Mucosa of descending colon (tissue), 3 donors: Measurements from ENCODE around the gene HBA1. TPM values are rescaled to one million over a fixed set of nuclear protein-coding genes. Genes with fewer than 3 reads are reported as not detected.
"Not testable (repeated sequence)": the region's sequence is repeated elsewhere in the genome, so short reads cannot be mapped to it uniquely, and the experiment has no call there.

Experiments
- ATAC-seq: fragments of 200-7000 bp; cut with Tn5 transposase; one replicate; pipeline ENCODE4 v1.9.1; 2020; ENCODE audit warnings: mild to moderate bottlenecking, moderate library complexity
- DNase-seq, 3 donors: peaks; one replicate each; pipeline ENCODE4 v3.0.0-alpha.2; 2020
- H3K36me3 ChIP-seq: fragments of 200-600 bp; one replicate; pipeline ENCODE4 v1.8.0; 2021; ENCODE audit warnings: low read depth, mild to moderate bottlenecking
- H3K4me1 ChIP-seq: fragments of 200-600 bp; one replicate; pipeline ENCODE4 v1.8.0; 2021; ENCODE audit warnings: low read depth, mild to moderate bottlenecking
- H3K4me3 ChIP-seq: fragments of 200-600 bp; one replicate; pipeline ENCODE4 v1.8.0; 2021; ENCODE audit warnings: mild to moderate bottlenecking
- H3K9me3 ChIP-seq: fragments of 200-600 bp; one replicate; pipeline ENCODE4 v1.8.0; 2021; ENCODE audit warnings: mild to moderate bottlenecking
- intact Hi-C, 2 donors: fragments of 100-400 bp; cut with DNase I in 1 of 2; cut with micrococcal nuclease in 1 of 2; formaldehyde crosslinking; loops; one replicate each; pipeline versions ENCODE4 v1.11.0 to v1.11.1; 2022; cut with DNase I, micrococcal nuclease
- total RNA-seq, 3 donors: library from RNA; stranded (reverse); fragmentation: NEBNext Ultra II Directional in 2 of 3; extraction: Animal tissue kit (Norgen Biotek cat#: 25700) in 2 of 3; gene quantifications; one replicate each; pipeline versions ENCODE4 v1.2.1 to v1.2.4, GENCODE V29; 2021 to 2023
- TF ChIP-seq, protein P1 (sequence below): fragments of 200-600 bp; IDR thresholded peaks from one replicate; pipeline ENCODE4 v1.8.0; 2022; ENCODE audit warnings: antibody characterized with exemption, mild to moderate bottlenecking
- donor health status: DM: no; HTN: no; CAD: no; lungs with moderate emphysema.
- donor health status: DM: no; HTN: no; CAD: no.
- donor health status: DM: no; HTN: yes; CAD: no.

Gene HBA1
- total RNA-seq, 3 donors from 2014 or later: 4.3 to 8.5 TPM; not detected in 1

DNA sequence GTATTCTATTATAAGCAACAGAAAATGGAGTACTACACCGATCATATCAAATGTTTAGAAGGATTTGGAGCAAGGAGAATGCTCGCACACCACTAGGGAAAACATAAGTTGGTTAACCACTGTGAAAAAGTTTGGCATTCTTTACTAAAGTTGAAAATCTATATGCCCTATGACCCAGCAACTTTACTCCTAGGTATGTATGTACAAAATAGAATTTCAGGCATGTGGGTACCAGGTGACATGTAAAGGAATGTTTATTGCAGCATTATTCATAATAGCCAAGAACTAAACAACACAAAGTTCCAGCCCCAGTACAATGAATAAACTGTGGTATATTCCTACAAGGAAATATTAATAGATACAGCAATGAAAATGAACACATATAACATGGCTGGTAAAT, 29.8 kb upstream of the HBA1 start:
- H3K9me3 ChIP-seq: no peaks in the 10 kb centered on the region
- TF ChIP-seq, protein P1, sequence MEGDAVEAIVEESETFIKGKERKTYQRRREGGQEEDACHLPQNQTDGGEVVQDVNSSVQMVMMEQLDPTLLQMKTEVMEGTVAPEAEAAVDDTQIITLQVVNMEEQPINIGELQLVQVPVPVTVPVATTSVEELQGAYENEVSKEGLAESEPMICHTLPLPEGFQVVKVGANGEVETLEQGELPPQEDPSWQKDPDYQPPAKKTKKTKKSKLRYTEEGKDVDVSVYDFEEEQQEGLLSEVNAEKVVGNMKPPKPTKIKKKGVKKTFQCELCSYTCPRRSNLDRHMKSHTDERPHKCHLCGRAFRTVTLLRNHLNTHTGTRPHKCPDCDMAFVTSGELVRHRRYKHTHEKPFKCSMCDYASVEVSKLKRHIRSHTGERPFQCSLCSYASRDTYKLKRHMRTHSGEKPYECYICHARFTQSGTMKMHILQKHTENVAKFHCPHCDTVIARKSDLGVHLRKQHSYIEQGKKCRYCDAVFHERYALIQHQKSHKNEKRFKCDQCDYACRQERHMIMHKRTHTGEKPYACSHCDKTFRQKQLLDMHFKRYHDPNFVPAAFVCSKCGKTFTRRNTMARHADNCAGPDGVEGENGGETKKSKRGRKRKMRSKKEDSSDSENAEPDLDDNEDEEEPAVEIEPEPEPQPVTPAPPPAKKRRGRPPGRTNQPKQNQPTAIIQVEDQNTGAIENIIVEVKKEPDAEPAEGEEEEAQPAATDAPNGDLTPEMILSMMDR: no peak
- H3K4me3 ChIP-seq: no peak overlapping the region
- no peaks in the 10 kb centered on the region for H3K4me1 ChIP-seq
- H3K36me3 ChIP-seq: no peaks in the 10 kb centered on the region
- intact Hi-C loops: no loop called here
- DNase-seq: no peak
- no peak for ATAC-seq

DNA sequence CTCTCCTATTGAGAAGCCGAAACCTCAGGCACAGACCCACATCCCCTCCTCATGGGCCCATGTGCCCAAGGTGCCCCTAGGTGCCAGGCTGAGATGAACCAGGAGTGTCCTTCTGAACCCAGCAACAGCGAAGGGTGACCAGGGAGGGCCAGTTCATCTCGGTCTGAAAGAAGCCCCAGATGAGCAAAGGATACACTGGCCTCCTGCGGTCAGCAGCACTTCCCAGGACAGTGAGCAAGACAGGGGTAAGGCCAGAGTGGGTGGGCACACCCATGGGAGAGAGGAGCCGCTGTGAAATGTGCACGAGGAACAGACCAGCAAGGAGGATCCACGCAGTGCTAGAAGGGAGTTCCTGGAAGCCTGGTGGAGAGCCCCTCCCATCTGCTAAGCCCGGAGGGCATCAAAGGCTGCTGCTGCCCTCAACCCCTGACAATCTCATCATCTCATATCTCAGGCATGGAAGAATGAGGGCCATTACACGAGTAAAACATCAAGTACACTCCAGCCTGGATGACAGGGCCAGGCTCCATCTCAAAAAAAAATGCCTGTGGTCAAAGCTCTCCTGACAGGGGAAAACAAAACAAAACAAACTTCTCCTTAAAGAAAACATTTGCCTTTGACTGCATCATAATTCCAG, 27.3 kb upstream of the HBA1 start:
- H3K4me1 ChIP-seq: no peaks in the 10 kb centered on the region
- ATAC-seq (no peak), DNase-seq (no peak)
- intact Hi-C loops: no loop called here
- H3K36me3 ChIP-seq: no peaks in the 10 kb centered on the region
- H3K4me3 ChIP-seq: no peak overlapping the region
- H3K9me3 ChIP-seq: no peaks in the 10 kb centered on the region
- TF ChIP-seq, protein P1: no peak

DNA sequence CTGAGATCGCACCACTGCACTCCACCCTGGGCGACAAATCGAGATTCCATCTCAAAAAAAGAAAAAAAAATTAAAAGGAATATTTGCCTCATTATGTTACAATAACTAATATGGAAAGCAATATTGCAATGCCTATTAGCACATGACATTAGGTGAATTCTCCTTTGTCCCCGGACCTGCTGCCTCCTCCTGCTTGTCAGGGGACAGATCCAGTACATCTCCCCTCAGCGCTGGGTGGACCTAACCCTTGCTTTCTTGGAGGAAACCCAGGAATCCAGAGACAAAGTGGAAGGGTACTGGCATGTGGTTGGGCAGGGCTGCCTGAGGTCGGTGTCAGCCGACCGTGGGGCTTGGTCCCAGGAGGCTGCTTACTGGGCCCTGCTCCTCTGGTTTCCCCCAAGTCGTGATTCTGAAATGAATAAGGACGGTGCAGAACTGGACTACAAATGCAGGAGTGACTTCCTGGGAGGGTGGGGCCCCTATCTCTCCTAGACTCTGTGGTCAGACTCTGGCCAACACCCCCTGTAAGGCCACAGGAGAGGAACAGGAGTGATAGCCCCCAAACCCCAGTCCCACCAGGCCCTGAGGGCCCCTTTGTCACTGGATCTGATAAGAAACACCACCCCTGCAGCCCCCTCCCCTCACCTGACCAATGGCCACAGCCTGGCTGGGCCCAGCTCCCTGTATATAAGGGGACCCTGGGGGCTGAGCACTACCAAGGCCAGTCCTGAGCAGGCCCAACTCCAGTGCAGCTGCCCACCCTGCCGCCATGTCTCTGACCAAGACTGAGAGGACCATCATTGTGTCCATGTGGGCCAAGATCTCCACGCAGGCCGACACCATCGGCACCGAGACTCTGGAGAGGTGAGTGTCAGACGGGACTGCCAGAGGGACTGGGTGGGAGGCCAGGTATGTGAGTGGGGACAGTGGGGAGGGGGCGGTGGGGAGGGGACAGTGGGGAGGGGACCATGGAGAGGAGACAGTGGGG, 24.0 kb upstream of the HBA1 start, which contains the start of gene HBZ:
Gene HBZ, plus strand, starts transcription at position 504 of the 988 bp plus-strand sequence. Its CDS starts 266 bp downstream, at position 770.
- H3K9me3 ChIP-seq: no peaks in the 10 kb centered on the region
- H3K4me3 ChIP-seq: no peak within 1 kb of the TSS
- DNase-seq (no peak), ATAC-seq (no peak)
- intact Hi-C loops: no loop called here
- TF ChIP-seq, protein P1: no peak
- H3K4me1 ChIP-seq: peaks cover 10% of the 10 kb centered on the region
- H3K36me3 ChIP-seq: no peaks in the 10 kb centered on the region

DNA sequence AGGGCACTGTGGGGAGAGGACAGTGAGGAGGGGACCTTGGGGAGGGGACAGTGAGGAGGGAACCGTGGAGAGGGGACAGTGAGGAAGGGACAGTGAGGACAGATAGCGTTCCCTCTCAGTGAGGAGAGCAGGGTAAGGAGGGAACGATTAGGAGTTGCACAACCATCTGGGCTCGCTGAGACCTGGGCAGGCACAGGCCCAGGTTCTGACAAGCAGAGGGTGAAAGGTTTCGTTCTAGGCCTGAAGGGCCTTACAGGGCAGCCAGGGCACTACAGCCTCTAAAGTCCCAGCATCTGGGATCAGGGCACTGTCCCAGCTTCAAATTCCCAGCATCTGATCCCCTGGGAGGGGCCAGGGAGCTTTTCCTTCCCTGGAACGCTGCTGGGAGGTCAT, 23.4 kb upstream of the HBA1 start:
- intact Hi-C loops, H3K4me3 ChIP-seq, DNase-seq, H3K9me3 ChIP-seq, H3K36me3 ChIP-seq: not testable (repeated sequence)
- ATAC-seq: peak; percentile 43
- peaks cover 10% of the 10 kb centered on the region for H3K4me1 ChIP-seq

DNA sequence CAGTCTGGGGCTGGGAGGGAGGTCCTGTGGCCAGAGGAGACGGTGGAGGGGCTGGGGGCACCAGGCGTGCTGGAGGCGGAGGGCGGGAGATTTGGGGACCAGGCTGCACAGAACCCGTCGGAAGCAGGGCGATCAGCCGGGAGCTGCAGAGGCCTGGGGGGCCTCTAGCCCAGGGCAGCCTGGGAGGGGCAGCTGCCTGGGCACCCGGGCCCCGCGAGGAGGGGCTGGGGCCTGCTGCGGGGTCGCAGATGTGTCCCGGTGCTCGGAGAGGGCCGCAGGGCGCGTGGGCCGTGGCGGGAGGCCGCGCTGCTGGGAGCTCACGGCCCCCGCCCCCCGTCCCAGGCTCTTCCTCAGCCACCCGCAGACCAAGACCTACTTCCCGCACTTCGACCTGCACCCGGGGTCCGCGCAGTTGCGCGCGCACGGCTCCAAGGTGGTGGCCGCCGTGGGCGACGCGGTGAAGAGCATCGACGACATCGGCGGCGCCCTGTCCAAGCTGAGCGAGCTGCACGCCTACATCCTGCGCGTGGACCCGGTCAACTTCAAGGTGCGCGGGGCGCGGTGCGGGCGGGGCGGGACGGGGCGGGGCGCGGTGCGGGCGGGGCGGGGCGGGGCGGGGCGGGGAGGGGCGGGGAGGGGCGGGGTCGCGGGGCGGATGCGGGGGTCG, 22.8 kb upstream of the HBA1 start:
- H3K9me3 ChIP-seq, intact Hi-C loops, H3K4me3 ChIP-seq, H3K36me3 ChIP-seq, DNase-seq: not testable (repeated sequence)
- H3K4me1 ChIP-seq: peaks cover 10% of the 10 kb centered on the region
- ATAC-seq: peak; percentile 67

DNA sequence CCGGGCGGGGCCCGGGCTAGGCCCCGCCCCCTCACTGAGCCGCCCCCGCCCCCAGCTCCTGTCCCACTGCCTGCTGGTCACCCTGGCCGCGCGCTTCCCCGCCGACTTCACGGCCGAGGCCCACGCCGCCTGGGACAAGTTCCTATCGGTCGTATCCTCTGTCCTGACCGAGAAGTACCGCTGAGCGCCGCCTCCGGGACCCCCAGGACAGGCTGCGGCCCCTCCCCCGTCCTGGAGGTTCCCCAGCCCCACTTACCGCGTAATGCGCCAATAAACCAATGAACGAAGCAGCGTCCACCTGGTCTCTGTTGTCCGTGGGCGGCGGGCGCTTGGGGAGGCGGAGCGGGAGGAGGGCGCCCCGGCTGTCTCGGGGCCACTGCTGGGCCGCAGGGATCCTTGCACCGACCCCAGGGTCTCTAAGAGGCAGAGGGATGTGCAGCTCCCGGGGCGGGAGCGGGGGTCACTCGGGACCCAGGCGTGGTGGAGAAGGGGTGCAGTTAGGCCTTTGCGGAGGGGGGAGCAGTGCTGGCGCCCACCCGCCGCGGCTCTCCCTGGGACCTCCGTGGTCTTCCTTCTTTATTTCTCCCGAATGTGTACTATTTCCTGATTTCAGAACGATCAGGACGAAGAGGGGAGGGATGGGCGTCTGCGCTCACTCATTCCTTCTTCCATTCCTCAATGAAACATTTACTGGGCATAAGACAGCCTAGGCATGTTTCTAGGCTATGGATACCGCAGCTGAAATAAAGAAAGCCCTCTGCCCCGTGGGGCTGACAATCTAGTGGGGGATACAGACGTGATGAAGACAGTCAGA, 22.1 kb upstream of the HBA1 start:
- Histone ChIP-seq H3K9me3 (no peaks in the 10 kb centered on the region), H3K36me3 (no peaks in the 10 kb centered on the region), H3K4me1 (peaks cover 10% of the 10 kb centered on the region), H3K4me3 (no peak overlapping the region)
- TF ChIP-seq, protein P1: no peak
- DNase-seq (peak in 1 of 3 donors; percentile 40), ATAC-seq (peak; percentile 55)
- intact Hi-C loops: no loop called here
